Smooth muscle cell (in vitro differentiated cells): ENCODE data around the gene HOXA9. TPM values are rescaled to one million over a fixed set of nuclear protein-coding genes. Genes with fewer than 3 reads are reported as not detected.
A peak's percentile ranks its signal among the peaks of the same experiment; 100 is the strongest.

Experiments used
- DNase-seq: peaks from one replicate; lab custom pipeline; 2025; ENCODE audit not compliant: unreplicated experiment; lab: John Stamatoyannopoulos, UW
- H2AFZ ChIP-seq: fragments of 200-600 bp; sonication (generic); 2 replicates; pipeline ENCODE4 v1.6.0; 2016; ENCODE audit warnings: antibody characterized with exemption, low read depth, mild to moderate bottlenecking
- H3F3A ChIP-seq: fragments of 200-600 bp; sonication (generic); 2 replicates; pipeline ENCODE4 v1.6.0; 2017; ENCODE audit warnings: antibody characterized with exemption, low read depth
- H3K27ac ChIP-seq: fragments of 200-600 bp; sonication (generic); 2 replicates; pipeline ENCODE4 v1.5.1; 2016; ENCODE audit warnings: low read depth, mild to moderate bottlenecking
- H3K27me3 ChIP-seq: fragments of 200-600 bp; sonication (generic); 2 replicates; pipeline ENCODE4 v1.6.1; 2016; ENCODE audit warnings: low read depth, mild to moderate bottlenecking
- H3K36me3 ChIP-seq: fragments of 200-600 bp; sonication (generic); 2 replicates; pipeline ENCODE4 v1.5.1; 2016; ENCODE audit warnings: low read depth
- H3K4me1 ChIP-seq: fragments of 200-600 bp; sonication (generic); 2 replicates; pipeline ENCODE4 v1.5.1; 2016; ENCODE audit warnings: low read depth
- H3K4me2 ChIP-seq: fragments of 200-600 bp; sonication (generic); 2 replicates; pipeline ENCODE4 v1.6.0; 2016; ENCODE audit warnings: mild to moderate bottlenecking
- H3K4me3 ChIP-seq: fragments of 200-600 bp; sonication (generic); 2 replicates; pipeline ENCODE4 v1.5.1; 2016; ENCODE audit warnings: mild to moderate bottlenecking
- H3K79me2 ChIP-seq: fragments of 200-600 bp; sonication (generic); 2 replicates; pipeline ENCODE4 v1.6.0; 2016; ENCODE audit warnings: low read depth, mild to moderate bottlenecking
- H3K9ac ChIP-seq: fragments of 200-600 bp; sonication (generic); 2 replicates; pipeline ENCODE4 v1.6.0; 2016; ENCODE audit warnings: low read depth
- H3K9me3 ChIP-seq: fragments of 200-600 bp; sonication (generic); replicated peaks from 2 replicates; pipeline ENCODE4 v1.5.1; 2016; ENCODE audit warnings: low read depth
- H4K20me1 ChIP-seq: fragments of 200-600 bp; sonication (generic); 2 replicates; pipeline ENCODE4 v1.6.0; 2016; ENCODE audit warnings: low read depth
- WGBS: methylation state at CpG from one replicate; pipeline ENCODE4 v1.1.7; 2016; ENCODE audit warnings: low lambda C conversion rate; 5-methylcytosine and 5-hydroxymethylcytosine counted together
- polyA plus RNA-seq: library from polyadenylated mRNA; unstranded; fragments of >200 nt; fragmentation: Nextera tagmentation; extraction: Ambion mirVana; gene quantifications from 2 replicates; pipeline ENCODE4 v1.2.1, GENCODE V29; 2016
- total RNA-seq: library from RNA; depleted of rRNA; stranded (reverse); fragments of >200 nt; gene quantifications from 2 replicates; pipeline ENCODE4 v1.2.3, GENCODE V29; 2014
- TF ChIP-seq, protein P1 (sequence below): fragments of 200-600 bp; sonication (generic); IDR thresholded peaks from 2 replicates; pipeline ENCODE4 v1.5.1; 2017; ENCODE audit warnings: borderline replicate concordance, mild to moderate bottlenecking, antibody characterized with exemption; ENCODE audit not compliant: insufficient read depth, poor library complexity, severe bottlenecking

The HOXA9 gene
- total and polyA plus RNA-seq, 2 experiments from 2014 or later: 12.6 to 35.8 TPM

DNA sequence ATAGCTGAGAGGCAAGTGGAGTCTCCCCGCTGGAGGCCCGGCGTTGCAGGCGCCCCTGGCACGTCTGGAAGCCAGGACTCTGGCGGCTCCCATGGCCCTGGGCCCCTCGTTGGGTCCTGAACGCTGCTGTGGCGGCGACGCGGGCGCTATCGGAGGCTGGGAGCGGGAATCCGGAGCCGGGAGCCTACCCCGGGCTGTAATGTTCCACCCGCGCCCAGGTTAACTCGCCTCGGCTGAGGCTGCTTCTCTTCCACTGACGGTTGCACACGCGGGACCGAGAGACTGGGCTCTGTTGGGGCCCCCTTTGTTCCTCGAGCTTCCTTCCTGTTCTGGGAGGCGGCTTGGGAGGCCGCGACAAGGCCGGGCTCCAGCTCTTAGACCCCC, 20.6 kb downstream of the HOXA9 start:
- Histone ChIP-seq H3K9me3 (no peaks in the 10 kb centered on the region), H4K20me1 (no peaks in the 10 kb centered on the region), H3K4me1 (peaks cover 7% of the 10 kb centered on the region), H3K79me2 (no peaks in the 10 kb centered on the region), H3K9ac (no peak overlapping the region), H3K36me3 (no peaks in the 10 kb centered on the region), H3F3A (no peaks in the 10 kb centered on the region), H3K4me2 (no peak overlapping the region), H3K4me3 (no peak overlapping the region), H2AFZ (no peak overlapping the region), H3K27me3 (peaks cover 100% of the 10 kb centered on the region), H3K27ac (no peak overlapping the region)
- TF ChIP-seq, protein P1, sequence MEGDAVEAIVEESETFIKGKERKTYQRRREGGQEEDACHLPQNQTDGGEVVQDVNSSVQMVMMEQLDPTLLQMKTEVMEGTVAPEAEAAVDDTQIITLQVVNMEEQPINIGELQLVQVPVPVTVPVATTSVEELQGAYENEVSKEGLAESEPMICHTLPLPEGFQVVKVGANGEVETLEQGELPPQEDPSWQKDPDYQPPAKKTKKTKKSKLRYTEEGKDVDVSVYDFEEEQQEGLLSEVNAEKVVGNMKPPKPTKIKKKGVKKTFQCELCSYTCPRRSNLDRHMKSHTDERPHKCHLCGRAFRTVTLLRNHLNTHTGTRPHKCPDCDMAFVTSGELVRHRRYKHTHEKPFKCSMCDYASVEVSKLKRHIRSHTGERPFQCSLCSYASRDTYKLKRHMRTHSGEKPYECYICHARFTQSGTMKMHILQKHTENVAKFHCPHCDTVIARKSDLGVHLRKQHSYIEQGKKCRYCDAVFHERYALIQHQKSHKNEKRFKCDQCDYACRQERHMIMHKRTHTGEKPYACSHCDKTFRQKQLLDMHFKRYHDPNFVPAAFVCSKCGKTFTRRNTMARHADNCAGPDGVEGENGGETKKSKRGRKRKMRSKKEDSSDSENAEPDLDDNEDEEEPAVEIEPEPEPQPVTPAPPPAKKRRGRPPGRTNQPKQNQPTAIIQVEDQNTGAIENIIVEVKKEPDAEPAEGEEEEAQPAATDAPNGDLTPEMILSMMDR: no peak
- 26% methylated on average over 28 of the region's 31 CpGs for WGBS
- DNase-seq: no peak

DNA sequence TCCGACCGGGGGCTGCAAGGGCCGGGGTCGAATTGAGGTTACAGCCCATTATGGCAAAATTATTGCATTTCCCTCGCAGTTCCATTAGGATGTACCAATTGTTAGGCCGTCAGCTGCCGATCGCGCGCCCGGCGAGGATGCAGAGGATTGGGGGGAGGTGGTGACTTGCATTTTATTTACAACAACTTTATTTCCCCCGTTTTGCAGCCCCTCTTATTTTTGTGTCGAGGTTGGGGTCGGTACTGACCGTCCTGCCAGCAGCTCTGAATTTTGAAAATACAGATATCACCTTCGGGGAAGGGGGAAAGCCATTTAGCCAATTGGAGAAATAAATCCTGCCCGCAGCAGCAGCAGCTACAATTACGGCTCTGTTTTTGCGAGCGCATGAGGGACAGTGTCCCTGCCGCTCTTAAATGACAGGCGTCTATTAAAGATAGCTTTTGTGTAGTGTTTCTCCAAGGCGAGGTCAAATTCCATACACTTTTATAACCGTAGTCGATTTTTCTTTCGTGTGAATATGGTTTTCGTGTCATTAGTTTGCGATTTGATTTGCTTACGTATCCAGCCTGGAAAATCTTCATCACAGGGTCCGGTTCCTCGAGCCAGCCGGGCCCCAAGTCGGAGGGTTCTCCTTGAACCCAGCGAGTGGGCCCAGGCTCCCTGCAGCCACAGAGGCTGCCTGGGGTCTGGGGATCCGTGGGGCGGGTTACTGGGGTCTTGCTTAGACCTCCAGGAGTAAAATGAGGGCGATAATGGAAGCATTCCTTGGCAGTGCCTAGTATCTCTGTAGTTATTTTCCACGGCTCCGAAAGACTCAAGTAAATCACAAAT, 21.2 kb downstream of the HOXA9 start:
- TF ChIP-seq, protein P1: no peak
- Histone ChIP-seq H3K9ac (no peak overlapping the region), H3K79me2 (no peaks in the 10 kb centered on the region), H3K4me2 (peak overlapping the region; percentile 90), H3K9me3 (no peaks in the 10 kb centered on the region), H3K4me3 (peak overlapping the region; percentile 54), H3K27me3 (peaks cover 100% of the 10 kb centered on the region), H4K20me1 (no peaks in the 10 kb centered on the region), H2AFZ (no peak overlapping the region), H3K4me1 (peaks cover 7% of the 10 kb centered on the region), H3F3A (no peaks in the 10 kb centered on the region), H3K36me3 (no peaks in the 10 kb centered on the region), H3K27ac (no peak overlapping the region)
- DNase-seq: no peak
- 39% methylated on average over 40 of the region's 40 CpGs for WGBS

DNA sequence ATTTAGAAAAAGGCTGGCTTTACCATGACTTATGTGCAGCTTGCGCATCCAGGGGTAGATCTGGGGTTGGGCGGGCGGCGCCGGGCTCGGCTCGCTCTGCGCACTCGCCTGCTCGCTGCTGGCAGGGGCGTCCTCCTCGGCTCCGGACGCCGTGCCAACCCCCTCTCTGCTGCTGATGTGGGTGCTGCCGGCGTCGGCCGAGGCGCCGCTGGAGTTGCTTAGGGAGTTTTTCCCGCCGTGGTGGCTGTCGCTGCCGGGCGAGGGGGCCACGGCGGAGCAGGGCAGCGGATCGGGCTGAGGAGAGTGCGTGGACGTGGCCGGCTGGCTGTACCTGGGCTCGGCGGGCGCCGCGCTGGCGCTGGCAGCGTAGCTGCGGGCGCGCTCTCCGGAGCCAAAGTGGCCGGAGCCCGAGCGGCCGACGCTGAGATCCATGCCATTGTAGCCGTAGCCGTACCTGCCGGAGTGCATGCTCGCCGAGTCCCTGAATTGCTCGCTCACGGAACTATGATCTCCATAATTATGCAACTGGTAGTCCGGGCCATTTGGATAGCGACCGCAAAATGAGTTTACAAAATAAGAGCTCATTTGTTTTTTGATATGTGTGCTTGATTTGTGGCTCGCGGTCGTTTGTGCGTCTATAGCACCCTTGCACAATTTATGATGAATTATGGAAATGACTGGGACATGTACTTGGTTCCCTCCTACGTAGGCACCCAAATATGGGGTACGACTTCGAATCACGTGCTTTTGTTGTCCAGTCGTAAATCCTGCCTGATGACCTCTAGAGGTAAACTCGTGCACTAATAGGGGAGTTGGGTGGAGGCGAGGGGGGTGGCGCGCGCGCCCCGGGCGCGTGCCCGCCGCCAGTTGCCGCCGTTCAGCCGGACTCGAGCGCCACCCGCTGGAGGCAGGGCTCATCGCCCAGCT, 22.1 kb downstream of the HOXA9 start, which contains the start of gene HOXA5:
TSS of gene HOXA5 (minus strand) at position 659 of the 927 bp plus-strand sequence. CDS start at position 585, 74 bp downstream.
- H3K36me3 ChIP-seq: no peaks in the 10 kb centered on the region

More for the DNA sequence above, 22.1 kb downstream of the HOXA9 start, which contains the start of gene HOXA5:
- peak within 1 kb of the TSS; percentile 81 for H2AFZ ChIP-seq
- no peaks in the 10 kb centered on the region for H3K79me2 ChIP-seq
- WGBS: 2% methylated on average over 80 of the region's 86 CpGs
- no peaks in the 10 kb centered on the region for H3K9me3 ChIP-seq
- H4K20me1 ChIP-seq: no peaks in the 10 kb centered on the region
- no peak for DNase-seq
- H3K4me3 ChIP-seq: peak within 1 kb of the TSS; percentile 54
- peaks cover 100% of the 10 kb centered on the region for H3K27me3 ChIP-seq
- peak within 1 kb of the TSS; percentile 90 for H3K4me2 ChIP-seq
- H3K9ac ChIP-seq: no peak within 1 kb of the TSS
- no peaks in the 10 kb centered on the region for H3F3A ChIP-seq
- peaks cover 7% of the 10 kb centered on the region for H3K4me1 ChIP-seq
- no peak within 1 kb of the TSS for H3K27ac ChIP-seq
- TF ChIP-seq, protein P1: peak; percentile 60
